CD4-positive, alpha-beta T cell (primary cell): ENCODE data around the gene KCNMB2. TPM values are rescaled to one million over a fixed set of nuclear protein-coding genes. Genes with fewer than 3 reads are reported as not detected.

Source experiments
- ATAC-seq: fragments of 200-7000 bp; cut with Tn5 transposase; one replicate; pipeline ENCODE4 v1.10.0; 2022; ENCODE audit warnings: mild to moderate bottlenecking; ENCODE audit not compliant: poor library complexity
- CTCF ChIA-PET: fragments of 350-600 bp; sonication (Branson Sonifier 250); formaldehyde crosslinking; loops from one replicate; lab custom pipeline; 2021; ENCODE audit warnings: antibody characterized with exemption, inconsistent platforms; lab: Charles Lee
- POLR2A ChIA-PET: fragments of 350-600 bp; sonication (Branson Sonifier 250); formaldehyde crosslinking; loops from one replicate; lab custom pipeline; 2021; ENCODE audit warnings: antibody characterized with exemption, inconsistent platforms; lab: Charles Lee
- DNase-seq, 14 experiments: peaks; one replicate each; pipeline ENCODE4 v3.0.0-alpha.2; 2013 to 2020; ENCODE audit warnings: mixed read lengths in 2 of 14
- H3K27ac ChIP-seq, 2 donors: one replicate each; pipeline versions ENCODE4 v1.5.1 to v1.7.0; 2013; ENCODE audit warnings: low read length in 2 of 2, low read depth in 1 of 2, mild to moderate bottlenecking in 1 of 2
- H3K27me3 ChIP-seq, 2 experiments: 1 replicate in 1 of 2; 2 replicates in 1 of 2; pipeline versions ENCODE4 v1.6.1 to v1.7.0; 2013; ENCODE audit warnings: low read length in 2 of 2, control low read depth in 1 of 2, mild to moderate bottlenecking in 1 of 2, moderate library complexity in 1 of 2; ENCODE audit not compliant: insufficient read depth in 2 of 2, control insufficient read depth in 1 of 2
- H3K36me3 ChIP-seq: one replicate; pipeline ENCODE4 v1.6.1; 2013; ENCODE audit warnings: low read length, control low read depth; ENCODE audit not compliant: insufficient read depth
- H3K4me1 ChIP-seq: one replicate; pipeline ENCODE4 v1.6.1; 2013; ENCODE audit warnings: low read length, control low read depth; ENCODE audit not compliant: insufficient read depth
- H3K4me3 ChIP-seq: one replicate; pipeline ENCODE4 v1.5.1; 2013; ENCODE audit warnings: mild to moderate bottlenecking, low read length, moderate library complexity
- H3K9me3 ChIP-seq, 2 experiments: 1 replicate in 1 of 2; 2 replicates in 1 of 2; pipeline versions ENCODE4 v1.6.1 to v1.7.0; 2013; ENCODE audit warnings: low read length in 2 of 2, mild to moderate bottlenecking in 2 of 2, control low read depth in 1 of 2, moderate library complexity in 1 of 2; ENCODE audit not compliant: control insufficient read depth in 1 of 2, insufficient read depth in 1 of 2
- H3K27ac Mint-ChIP-seq: one replicate; pipeline ENCODE4 v1.8.0; 2020; ENCODE audit warnings: mixed read lengths
- H3K27me3 Mint-ChIP-seq: one replicate; pipeline ENCODE4 v1.8.0; 2021; ENCODE audit warnings: mixed read lengths
- H3K36me3 Mint-ChIP-seq: one replicate; pipeline ENCODE4 v1.8.0; 2021; ENCODE audit warnings: low read depth, mixed read lengths
- H3K4me1 Mint-ChIP-seq: one replicate; pipeline ENCODE4 v1.8.0; 2021; ENCODE audit warnings: low read depth, mixed read lengths
- H3K4me3 Mint-ChIP-seq: one replicate; pipeline ENCODE4 v1.8.0; 2020; ENCODE audit warnings: mild to moderate bottlenecking, mixed read lengths
- H3K9me3 Mint-ChIP-seq: one replicate; pipeline ENCODE4 v1.8.0; 2020; ENCODE audit warnings: mixed read lengths
- intact Hi-C, 2 experiments: fragments of 100-400 bp; cut with DNase I in 1 of 2; cut with micrococcal nuclease in 1 of 2; formaldehyde crosslinking; loops; one replicate each; pipeline versions ENCODE4 v1.15.1 to v1.9.0; 2023 to 2025; cut with DNase I, micrococcal nuclease
- total RNA-seq, 174 experiments: library from RNA in 2 of 174; stranded (reverse) in 2 of 174; gene quantifications; one replicate each; pipeline ENCODE4 v1.2.3 and lab custom pipeline; 2021 to 2026
- TF ChIP-seq, protein P1 (sequence below): fragments of 200-600 bp; IDR thresholded peaks from one replicate; pipeline ENCODE4 v1.8.0; 2022; ENCODE audit warnings: antibody characterized with exemption, mild to moderate bottlenecking

KCNMB2 gene
- total RNA-seq, 2 experiments from 2014 or later: not detected

DNA sequence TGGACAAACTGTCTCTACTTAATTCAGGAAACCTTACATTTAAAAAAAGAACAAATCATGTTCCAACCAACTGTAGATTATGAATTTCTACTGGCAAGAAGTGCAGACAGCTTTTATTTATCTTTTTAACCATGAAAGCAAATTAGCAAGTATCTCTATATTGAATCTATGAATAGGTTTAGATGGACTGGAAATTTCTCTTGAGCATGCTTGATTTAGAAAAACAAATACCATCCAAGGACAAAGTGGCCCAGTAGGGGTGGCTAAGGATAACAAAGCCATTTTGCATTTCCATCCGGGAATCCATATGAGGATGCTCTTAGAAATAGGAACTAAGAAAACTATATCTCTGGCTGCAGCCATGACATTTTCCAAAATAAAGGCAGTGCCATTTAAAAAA is 150.6 kb downstream of the KCNMB2 start:
- Histone ChIP-seq H3K4me3 (no peak overlapping the region), H3K27ac (no peak overlapping the region), H3K4me1 (no peaks in the 10 kb centered on the region), H3K9me3 (no peaks in the 10 kb centered on the region), H3K36me3 (no peaks in the 10 kb centered on the region), H3K27me3 (no peaks in the 10 kb centered on the region)
- Mint-ChIP-seq H3K27ac (no peak overlapping the region), H3K36me3 (no peaks in the 10 kb centered on the region), H3K27me3 (no peaks in the 10 kb centered on the region), H3K4me1 (no peaks in the 10 kb centered on the region), H3K9me3 (peaks cover 12% of the 10 kb centered on the region), H3K4me3 (no peak overlapping the region)
- no peak for ATAC-seq
- no peak for DNase-seq
- intact Hi-C loops: no loop called here
- TF ChIP-seq, protein P1, sequence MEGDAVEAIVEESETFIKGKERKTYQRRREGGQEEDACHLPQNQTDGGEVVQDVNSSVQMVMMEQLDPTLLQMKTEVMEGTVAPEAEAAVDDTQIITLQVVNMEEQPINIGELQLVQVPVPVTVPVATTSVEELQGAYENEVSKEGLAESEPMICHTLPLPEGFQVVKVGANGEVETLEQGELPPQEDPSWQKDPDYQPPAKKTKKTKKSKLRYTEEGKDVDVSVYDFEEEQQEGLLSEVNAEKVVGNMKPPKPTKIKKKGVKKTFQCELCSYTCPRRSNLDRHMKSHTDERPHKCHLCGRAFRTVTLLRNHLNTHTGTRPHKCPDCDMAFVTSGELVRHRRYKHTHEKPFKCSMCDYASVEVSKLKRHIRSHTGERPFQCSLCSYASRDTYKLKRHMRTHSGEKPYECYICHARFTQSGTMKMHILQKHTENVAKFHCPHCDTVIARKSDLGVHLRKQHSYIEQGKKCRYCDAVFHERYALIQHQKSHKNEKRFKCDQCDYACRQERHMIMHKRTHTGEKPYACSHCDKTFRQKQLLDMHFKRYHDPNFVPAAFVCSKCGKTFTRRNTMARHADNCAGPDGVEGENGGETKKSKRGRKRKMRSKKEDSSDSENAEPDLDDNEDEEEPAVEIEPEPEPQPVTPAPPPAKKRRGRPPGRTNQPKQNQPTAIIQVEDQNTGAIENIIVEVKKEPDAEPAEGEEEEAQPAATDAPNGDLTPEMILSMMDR: no peak
- ChIA-PET POLR2A (no interaction called here), CTCF (no interaction called here)

DNA sequence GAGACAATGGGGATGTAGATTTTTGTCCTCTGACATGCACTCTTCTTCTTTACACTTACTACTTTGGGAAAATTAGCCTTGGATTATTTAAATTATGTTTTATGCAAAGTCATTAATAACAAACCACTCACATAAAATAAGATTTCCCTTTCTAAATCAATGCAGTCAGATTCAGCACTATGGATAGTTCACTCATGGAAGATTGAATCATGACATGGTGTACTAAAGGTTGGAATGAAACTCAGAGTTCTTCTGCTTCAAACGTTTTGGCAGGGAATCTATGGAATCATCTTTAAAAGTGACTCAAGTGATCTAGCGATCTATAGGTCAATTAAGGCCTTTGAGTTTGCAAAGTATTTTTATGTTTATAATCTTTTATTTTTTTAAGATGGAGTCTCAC is 154.3 kb downstream of the KCNMB2 start:
- no peaks in the 10 kb centered on the region for H3K36me3 ChIP-seq
- no peak overlapping the region for H3K27ac Mint-ChIP-seq
- CTCF ChIA-PET: no interaction called here
- peaks cover 0 to 6% of the 10 kb centered on the region in 2 experiments for H3K9me3 ChIP-seq
- no peak overlapping the region for H3K27ac ChIP-seq
- peaks cover 4% of the 10 kb centered on the region for H3K27me3 Mint-ChIP-seq
- intact Hi-C loops: no loop called here
- no peaks in the 10 kb centered on the region for H3K4me1 ChIP-seq
- POLR2A ChIA-PET: no interaction called here
- H3K4me1 Mint-ChIP-seq: no peaks in the 10 kb centered on the region
- TF ChIP-seq, protein P1: no peak
- no peaks in the 10 kb centered on the region for H3K36me3 Mint-ChIP-seq
- no peaks in the 10 kb centered on the region for H3K27me3 ChIP-seq
- H3K9me3 Mint-ChIP-seq: peaks cover 12% of the 10 kb centered on the region
- ATAC-seq (no peak), DNase-seq (no peak)
- H3K4me3 ChIP-seq: no peak overlapping the region
- no peak overlapping the region for H3K4me3 Mint-ChIP-seq

DNA sequence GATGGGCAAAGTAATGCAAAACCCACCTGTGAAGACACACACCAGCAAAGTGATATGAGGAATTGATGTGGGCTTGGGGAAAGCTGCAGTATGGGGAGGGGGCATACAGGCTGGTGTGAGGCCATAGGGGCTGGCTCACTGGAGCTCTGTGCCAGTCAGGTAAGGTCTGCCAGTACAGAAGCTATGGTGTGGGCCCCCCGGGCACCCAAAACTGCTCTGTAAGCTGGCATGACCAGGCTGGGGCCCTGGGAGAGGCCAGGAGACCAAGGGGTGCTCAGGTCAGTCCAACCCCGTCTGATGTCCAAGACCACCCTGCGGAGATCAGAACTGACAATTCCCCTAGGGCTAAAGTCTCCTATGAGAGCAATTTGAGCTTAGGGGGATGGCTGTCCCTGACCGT is 163.1 kb downstream of the KCNMB2 start:
- H3K27ac Mint-ChIP-seq: no peak overlapping the region
- Histone ChIP-seq H3K9me3 (peaks cover 0 to 17% of the 10 kb centered on the region in 2 experiments), H3K36me3 (no peaks in the 10 kb centered on the region), H3K27ac (no peak overlapping the region), H3K4me1 (no peaks in the 10 kb centered on the region), H3K4me3 (no peak overlapping the region), H3K27me3 (no peaks in the 10 kb centered on the region)
- ChIA-PET POLR2A (no interaction called here), CTCF (no interaction called here)
- TF ChIP-seq, protein P1: no peak
- H3K4me1 Mint-ChIP-seq: no peaks in the 10 kb centered on the region
- intact Hi-C loops: no loop called here
- no peaks in the 10 kb centered on the region for H3K36me3 Mint-ChIP-seq
- no peak overlapping the region for H3K4me3 Mint-ChIP-seq
- DNase-seq: no peak
- peaks cover 20% of the 10 kb centered on the region for H3K9me3 Mint-ChIP-seq
- ATAC-seq: no peak
- peaks cover 5% of the 10 kb centered on the region for H3K27me3 Mint-ChIP-seq
